ENCODE measurements around the gene EPHB6. TPM values are rescaled to one million over a fixed set of nuclear protein-coding genes. Genes with fewer than 3 reads are reported as not detected.

The EPHB6 gene, protein sequence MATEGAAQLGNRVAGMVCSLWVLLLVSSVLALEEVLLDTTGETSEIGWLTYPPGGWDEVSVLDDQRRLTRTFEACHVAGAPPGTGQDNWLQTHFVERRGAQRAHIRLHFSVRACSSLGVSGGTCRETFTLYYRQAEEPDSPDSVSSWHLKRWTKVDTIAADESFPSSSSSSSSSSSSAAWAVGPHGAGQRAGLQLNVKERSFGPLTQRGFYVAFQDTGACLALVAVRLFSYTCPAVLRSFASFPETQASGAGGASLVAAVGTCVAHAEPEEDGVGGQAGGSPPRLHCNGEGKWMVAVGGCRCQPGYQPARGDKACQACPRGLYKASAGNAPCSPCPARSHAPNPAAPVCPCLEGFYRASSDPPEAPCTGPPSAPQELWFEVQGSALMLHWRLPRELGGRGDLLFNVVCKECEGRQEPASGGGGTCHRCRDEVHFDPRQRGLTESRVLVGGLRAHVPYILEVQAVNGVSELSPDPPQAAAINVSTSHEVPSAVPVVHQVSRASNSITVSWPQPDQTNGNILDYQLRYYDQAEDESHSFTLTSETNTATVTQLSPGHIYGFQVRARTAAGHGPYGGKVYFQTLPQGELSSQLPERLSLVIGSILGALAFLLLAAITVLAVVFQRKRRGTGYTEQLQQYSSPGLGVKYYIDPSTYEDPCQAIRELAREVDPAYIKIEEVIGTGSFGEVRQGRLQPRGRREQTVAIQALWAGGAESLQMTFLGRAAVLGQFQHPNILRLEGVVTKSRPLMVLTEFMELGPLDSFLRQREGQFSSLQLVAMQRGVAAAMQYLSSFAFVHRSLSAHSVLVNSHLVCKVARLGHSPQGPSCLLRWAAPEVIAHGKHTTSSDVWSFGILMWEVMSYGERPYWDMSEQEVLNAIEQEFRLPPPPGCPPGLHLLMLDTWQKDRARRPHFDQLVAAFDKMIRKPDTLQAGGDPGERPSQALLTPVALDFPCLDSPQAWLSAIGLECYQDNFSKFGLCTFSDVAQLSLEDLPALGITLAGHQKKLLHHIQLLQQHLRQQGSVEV
- total RNA-seq (2012; rRNA removed): 0.51 and 7.4 TPM in 2 replicates

DNA sequence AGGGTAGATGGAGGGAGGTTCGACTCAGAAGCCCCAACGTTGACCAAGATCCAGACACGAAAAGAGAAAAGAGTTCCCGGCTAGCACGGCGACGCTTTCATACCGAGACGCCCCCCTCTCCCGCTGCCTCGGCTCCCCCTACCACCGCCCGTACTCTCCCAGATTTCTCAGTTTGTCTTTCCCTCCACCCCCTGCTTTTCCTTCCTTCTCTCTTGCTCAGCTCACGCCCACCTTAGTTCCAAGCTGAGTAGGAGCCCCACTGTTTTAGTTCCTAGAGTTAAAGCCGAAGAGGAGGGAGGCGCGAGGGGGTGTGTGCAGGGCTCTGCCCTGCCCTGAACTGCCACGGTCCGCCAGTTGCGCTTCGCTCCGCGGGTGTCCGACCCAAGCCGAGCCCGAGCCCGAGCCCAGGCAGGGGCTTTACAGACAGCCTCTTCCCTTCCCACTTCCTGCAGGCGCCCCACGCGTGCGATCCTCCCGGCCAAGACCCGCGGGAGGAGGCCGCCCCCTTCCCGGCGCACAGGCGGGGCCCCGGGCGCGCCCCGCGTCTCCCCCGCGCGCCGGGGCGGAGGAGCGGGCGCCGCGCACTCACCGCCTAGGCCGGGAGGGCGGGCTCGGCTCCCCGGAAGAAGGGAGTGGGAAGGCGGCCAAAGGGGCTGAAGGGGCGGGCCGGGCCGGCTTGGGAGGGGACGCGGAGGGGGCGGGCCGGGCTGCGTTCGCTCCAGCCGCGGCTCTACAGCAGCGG, at the start of gene EPHB6:
EPHB6 (plus strand) TSS at position 705 of the 742 bp plus-strand sequence. CDS start 8,152 bp downstream, outside the sequence.
- Histone ChIP-seq H3K9ac (ENCODE audit: low read depth, low read length) (peak within 1 kb of the TSS; percentile 79), H3K27me3 (ENCODE audit: control insufficient read depth, insufficient read depth, low read length) (peaks cover 17% of the 10 kb centered on the region)

DNA sequence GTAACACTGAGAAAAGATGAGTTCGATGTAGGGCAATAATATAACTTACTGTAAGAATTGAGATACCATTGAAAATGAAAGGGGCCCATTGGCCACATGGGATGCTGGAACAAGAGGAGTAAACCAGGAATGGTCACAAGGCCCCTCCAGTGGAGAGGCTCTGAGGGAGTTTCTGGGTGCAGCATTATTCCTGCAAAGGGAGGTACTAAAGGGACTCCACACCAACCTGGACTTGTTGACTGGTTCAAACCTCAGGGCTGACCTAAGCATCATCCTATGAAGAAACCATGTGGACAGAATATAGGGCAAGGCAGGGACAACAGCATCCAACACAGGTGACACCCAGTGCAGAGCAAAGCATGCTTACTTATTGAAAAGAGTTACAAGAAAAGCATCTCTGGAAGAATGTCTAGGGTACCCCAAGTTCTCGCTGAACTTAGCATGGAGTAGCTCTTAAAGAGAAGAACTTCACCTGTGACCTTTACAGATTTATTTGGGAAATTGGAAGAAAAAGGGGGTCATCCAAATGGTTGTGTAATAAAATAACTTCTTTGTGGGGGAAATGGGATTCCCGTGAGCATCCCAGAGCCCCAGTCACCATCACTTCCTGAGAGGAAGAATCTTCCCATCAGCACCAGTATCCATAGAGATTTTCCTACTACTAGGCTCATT, 49.4 kb upstream of the EPHB6 start:
- H3K9me3 ChIP-seq (replicated peaks; ENCODE audit: low read length): no peaks in the 10 kb centered on the region
- H3K9ac ChIP-seq (ENCODE audit: low read depth, low read length): no peak overlapping the region
- no peak overlapping the region for H3K4me3 ChIP-seq (ENCODE audit: low read length)

More for the DNA sequence above, at the start of gene EPHB6:
- no peaks in the 10 kb centered on the region for H3K9me3 ChIP-seq (replicated peaks; ENCODE audit: low read length)
- peaks cover 11% of the 10 kb centered on the region for H3K4me1 ChIP-seq (ENCODE audit: control insufficient read depth, insufficient read depth, low read length)
- H3K4me2 ChIP-seq (ENCODE audit: low read length): peak within 1 kb of the TSS; percentile 96
- no peaks in the 10 kb centered on the region for H3K36me3 ChIP-seq (ENCODE audit: insufficient read depth, low read length)
- peak within 1 kb of the TSS; percentile 78 for H3K4me3 ChIP-seq (ENCODE audit: low read length)

DNA sequence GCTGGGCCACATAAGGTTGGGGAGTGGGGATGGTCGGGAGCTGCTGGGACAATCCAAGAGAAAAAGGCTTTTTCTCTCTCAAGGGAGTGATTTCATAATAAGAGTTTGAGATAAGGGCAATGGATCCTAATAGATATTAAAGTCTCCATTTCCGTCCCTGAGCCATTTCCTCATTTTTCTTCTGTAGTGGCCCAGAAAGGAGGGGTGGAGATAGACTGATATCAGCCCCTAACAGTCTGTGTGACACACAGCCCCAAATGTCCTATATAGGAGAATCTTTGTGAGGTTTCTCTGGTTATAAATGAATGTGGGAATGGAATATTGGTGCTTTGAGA, 48.9 kb upstream of the EPHB6 start:
- Histone ChIP-seq H3K4me3 (ENCODE audit: low read length) (no peak overlapping the region), H3K4me1 (ENCODE audit: control insufficient read depth, insufficient read depth, low read length) (peaks cover 34% of the 10 kb centered on the region), H3K4me2 (ENCODE audit: low read length) (no peak overlapping the region), H3K9me3 (replicated peaks; ENCODE audit: low read length) (no peaks in the 10 kb centered on the region), H3K9ac (ENCODE audit: low read depth, low read length) (no peak overlapping the region), H3K27me3 (ENCODE audit: control insufficient read depth, insufficient read depth, low read length) (peaks cover 3% of the 10 kb centered on the region), H3K36me3 (ENCODE audit: insufficient read depth, low read length) (peaks cover 5% of the 10 kb centered on the region)

More for the DNA sequence above, 49.4 kb upstream of the EPHB6 start:
- H3K4me1 ChIP-seq (ENCODE audit: control insufficient read depth, insufficient read depth, low read length): peaks cover 32% of the 10 kb centered on the region
- no peak overlapping the region for H3K4me2 ChIP-seq (ENCODE audit: low read length)
- H3K36me3 ChIP-seq (ENCODE audit: insufficient read depth, low read length): peaks cover 5% of the 10 kb centered on the region
- H3K27me3 ChIP-seq (ENCODE audit: control insufficient read depth, insufficient read depth, low read length): peaks cover 3% of the 10 kb centered on the region

DNA sequence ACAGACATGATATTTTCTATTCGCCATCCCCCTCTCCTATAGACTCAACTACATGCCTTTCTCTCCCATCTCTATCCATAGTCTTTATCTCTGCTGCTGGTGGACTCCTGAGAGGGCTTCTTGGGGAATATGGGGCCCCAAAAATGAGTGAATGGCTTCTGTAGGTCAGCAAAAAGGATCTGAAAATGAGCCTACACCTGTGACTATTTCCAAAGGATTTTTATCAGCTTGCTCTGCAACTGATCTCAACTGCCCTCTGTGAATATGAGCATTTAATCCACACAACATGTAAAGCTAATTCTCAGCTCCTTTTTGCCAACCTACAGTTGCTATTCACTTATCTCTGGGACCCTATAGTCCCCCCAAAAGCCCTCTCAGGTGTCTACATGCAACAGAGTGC, 47.9 kb upstream of the EPHB6 start:
- H3K9me3 ChIP-seq (replicated peaks; ENCODE audit: low read length): no peaks in the 10 kb centered on the region
- peaks cover 3% of the 10 kb centered on the region for H3K36me3 ChIP-seq (ENCODE audit: insufficient read depth, low read length)
- peaks cover 3% of the 10 kb centered on the region for H3K27me3 ChIP-seq (ENCODE audit: control insufficient read depth, insufficient read depth, low read length)
- H3K4me3 ChIP-seq (ENCODE audit: low read length): no peak overlapping the region
- no peak overlapping the region for H3K9ac ChIP-seq (ENCODE audit: low read depth, low read length)
- no peak overlapping the region for H3K4me2 ChIP-seq (ENCODE audit: low read length)
- H3K4me1 ChIP-seq (ENCODE audit: control insufficient read depth, insufficient read depth, low read length): peaks cover 35% of the 10 kb centered on the region

DNA sequence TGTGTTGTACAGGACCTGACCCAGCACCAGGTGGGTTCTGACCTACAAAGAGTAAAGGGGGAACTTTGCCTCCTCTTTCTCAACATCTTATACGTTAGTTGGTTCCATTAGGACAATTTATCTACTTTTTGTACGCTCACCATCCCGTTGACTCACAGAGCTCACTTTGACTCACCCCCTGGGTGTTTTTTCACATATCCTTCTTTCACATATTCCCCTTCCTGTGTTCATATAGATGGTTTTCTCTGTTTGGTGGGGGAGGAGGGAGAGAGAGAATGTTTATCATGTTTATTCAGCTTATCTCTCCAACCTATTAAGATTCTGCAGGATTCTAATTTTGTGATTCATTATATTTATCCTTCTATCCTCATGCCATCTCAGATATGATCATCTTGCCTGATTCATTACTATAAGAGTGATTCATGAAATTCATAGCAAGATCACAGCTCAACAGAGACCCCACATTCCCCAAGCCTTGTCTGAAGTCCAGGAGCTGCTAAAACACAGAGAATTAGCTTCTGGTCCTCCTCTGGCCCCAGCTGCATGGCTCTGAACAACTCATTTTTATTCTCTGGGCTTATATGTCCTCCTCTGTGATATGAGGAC, 46.9 kb upstream of the EPHB6 start:
- peaks cover 10% of the 10 kb centered on the region for H3K27me3 ChIP-seq (ENCODE audit: control insufficient read depth, insufficient read depth, low read length)
- no peak overlapping the region for H3K9ac ChIP-seq (ENCODE audit: low read depth, low read length)
- peak overlapping the region; percentile 11 for H3K4me2 ChIP-seq (ENCODE audit: low read length)
- no peaks in the 10 kb centered on the region for H3K9me3 ChIP-seq (replicated peaks; ENCODE audit: low read length)
- H3K36me3 ChIP-seq (ENCODE audit: insufficient read depth, low read length): no peaks in the 10 kb centered on the region
- H3K4me3 ChIP-seq (ENCODE audit: low read length): no peak overlapping the region
- peaks cover 39% of the 10 kb centered on the region for H3K4me1 ChIP-seq (ENCODE audit: control insufficient read depth, insufficient read depth, low read length)

DNA sequence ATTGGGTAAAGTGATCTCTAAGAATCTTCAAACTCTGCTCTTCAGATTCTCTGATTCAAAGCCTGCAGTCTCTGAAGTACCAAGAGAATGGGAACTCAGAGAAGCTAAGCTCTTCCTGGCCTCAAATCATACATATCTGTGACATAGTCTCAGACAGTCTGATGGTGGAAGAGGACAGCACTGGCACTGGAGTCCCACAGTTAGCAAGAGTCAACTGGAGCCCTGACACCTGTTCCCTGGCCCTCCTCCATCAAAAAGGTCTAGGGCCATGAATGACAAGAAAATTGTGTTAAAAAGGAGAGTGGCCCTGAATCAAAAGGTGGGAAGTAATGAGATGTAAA, 46.4 kb upstream of the EPHB6 start:
- no peak overlapping the region for H3K9ac ChIP-seq (ENCODE audit: low read depth, low read length)
- no peaks in the 10 kb centered on the region for H3K36me3 ChIP-seq (ENCODE audit: insufficient read depth, low read length)
- H3K27me3 ChIP-seq (ENCODE audit: control insufficient read depth, insufficient read depth, low read length): peaks cover 10% of the 10 kb centered on the region
- H3K4me2 ChIP-seq (ENCODE audit: low read length): no peak overlapping the region
- no peak overlapping the region for H3K4me3 ChIP-seq (ENCODE audit: low read length)
- no peaks in the 10 kb centered on the region for H3K9me3 ChIP-seq (replicated peaks; ENCODE audit: low read length)
- H3K4me1 ChIP-seq (ENCODE audit: control insufficient read depth, insufficient read depth, low read length): peaks cover 43% of the 10 kb centered on the region

DNA sequence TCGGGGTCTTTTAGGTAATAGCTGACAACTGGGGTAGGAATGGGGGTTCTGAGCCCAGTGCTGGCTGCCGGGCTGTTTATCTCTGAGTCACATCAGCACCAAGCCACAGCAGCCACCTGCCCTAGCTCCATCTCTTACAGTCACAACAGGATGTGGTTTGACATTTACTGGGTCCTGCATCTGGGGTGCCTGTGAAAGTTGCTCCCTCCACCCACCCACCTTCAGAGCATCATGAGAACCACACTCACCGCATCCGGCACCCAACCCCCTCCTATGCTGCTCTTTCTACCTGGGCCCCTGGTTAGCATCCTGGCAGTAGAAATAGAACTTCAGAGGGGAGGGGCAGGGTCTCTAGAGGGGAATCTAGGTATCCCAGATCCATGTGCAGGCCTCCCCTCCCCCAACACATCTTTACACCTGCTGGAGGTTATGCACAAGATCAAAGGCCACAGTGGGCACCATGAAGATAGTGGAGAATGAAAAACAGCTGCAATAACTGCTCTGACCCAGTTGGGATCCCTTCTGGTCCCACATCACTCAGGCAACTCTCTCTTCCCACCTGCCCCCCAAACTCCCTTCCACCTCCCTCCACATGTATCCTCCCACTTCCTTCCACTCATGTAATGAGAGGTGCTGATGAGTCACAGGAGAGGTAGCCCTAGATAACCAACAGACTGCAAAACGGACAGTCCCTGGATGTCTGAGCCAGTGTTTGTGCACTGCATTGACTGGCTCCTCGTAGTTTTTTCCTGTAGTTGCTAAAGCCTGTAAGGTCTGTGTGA, 45.9 kb upstream of the EPHB6 start:
- H3K36me3 ChIP-seq (ENCODE audit: insufficient read depth, low read length): no peaks in the 10 kb centered on the region
- H3K4me2 ChIP-seq (ENCODE audit: low read length): no peak overlapping the region
- H3K9ac ChIP-seq (ENCODE audit: low read depth, low read length): no peak overlapping the region
- peaks cover 15% of the 10 kb centered on the region for H3K27me3 ChIP-seq (ENCODE audit: control insufficient read depth, insufficient read depth, low read length)
- H3K4me1 ChIP-seq (ENCODE audit: control insufficient read depth, insufficient read depth, low read length): peaks cover 46% of the 10 kb centered on the region
- H3K9me3 ChIP-seq (replicated peaks; ENCODE audit: low read length): no peaks in the 10 kb centered on the region
- no peak overlapping the region for H3K4me3 ChIP-seq (ENCODE audit: low read length)

DNA sequence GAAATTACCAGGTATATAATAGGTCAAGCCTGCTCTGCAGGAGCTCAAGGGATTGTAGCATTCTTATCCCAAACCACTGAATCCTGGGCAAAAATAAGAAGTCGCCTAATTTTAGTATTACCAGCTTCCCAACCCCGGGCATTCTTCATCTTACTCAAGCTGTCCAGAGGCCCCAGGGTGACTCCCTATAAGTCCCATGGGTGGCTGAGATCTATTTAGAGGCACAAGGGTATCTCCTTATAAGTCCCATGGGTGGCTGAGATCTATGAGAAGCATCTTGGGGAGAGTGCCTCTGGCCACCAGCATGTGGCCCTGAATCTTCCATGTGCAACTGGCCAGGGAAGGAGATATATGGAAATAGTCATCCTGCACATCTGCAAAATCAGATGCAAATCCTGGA, 45.2 kb upstream of the EPHB6 start:
- Histone ChIP-seq H3K36me3 (ENCODE audit: insufficient read depth, low read length) (no peaks in the 10 kb centered on the region), H3K9ac (ENCODE audit: low read depth, low read length) (no peak overlapping the region), H3K4me1 (ENCODE audit: control insufficient read depth, insufficient read depth, low read length) (peaks cover 46% of the 10 kb centered on the region), H3K4me2 (ENCODE audit: low read length) (no peak overlapping the region), H3K9me3 (replicated peaks; ENCODE audit: low read length) (no peaks in the 10 kb centered on the region), H3K4me3 (ENCODE audit: low read length) (no peak overlapping the region), H3K27me3 (ENCODE audit: control insufficient read depth, insufficient read depth, low read length) (peaks cover 20% of the 10 kb centered on the region)

DNA sequence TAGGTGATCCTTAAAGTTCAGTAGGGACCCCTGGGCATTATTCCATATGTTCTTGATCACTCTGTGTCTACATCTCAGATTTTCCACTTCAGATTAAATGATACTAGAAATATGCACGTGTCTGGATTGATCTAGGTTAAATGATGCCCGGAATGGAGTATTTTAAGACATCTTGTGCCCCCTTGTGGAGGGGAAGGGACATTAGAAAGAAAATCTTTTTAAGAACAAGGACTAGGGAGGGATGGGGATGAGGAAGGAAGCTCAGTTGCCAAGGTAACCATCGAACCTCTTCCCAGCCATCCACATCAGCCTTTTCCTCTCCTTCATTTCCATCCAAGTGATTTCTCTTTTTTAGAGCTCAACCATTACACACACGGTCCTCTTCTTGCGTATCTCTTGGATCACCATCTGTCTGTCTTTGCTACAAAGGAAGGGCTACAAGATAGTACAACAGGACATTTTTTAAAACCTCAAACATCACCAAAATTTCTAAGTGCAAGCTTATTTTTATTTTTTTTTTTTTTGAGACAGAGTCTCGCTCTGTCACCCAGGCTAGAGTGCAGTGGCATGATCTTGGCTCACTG, 43.6 kb upstream of the EPHB6 start:
- H3K36me3 ChIP-seq (ENCODE audit: insufficient read depth, low read length): no peaks in the 10 kb centered on the region
- peaks cover 46% of the 10 kb centered on the region for H3K4me1 ChIP-seq (ENCODE audit: control insufficient read depth, insufficient read depth, low read length)
- no peak overlapping the region for H3K4me2 ChIP-seq (ENCODE audit: low read length)
- peaks cover 35% of the 10 kb centered on the region for H3K27me3 ChIP-seq (ENCODE audit: control insufficient read depth, insufficient read depth, low read length)
- H3K9me3 ChIP-seq (replicated peaks; ENCODE audit: low read length): no peaks in the 10 kb centered on the region
- H3K9ac ChIP-seq (ENCODE audit: low read depth, low read length): no peak overlapping the region
- no peak overlapping the region for H3K4me3 ChIP-seq (ENCODE audit: low read length)

Measured in skeletal muscle satellite cell (primary cell).